Measurements from ENCODE around the gene RASGRF2.
"Not testable (repeated sequence)": the region's sequence is repeated elsewhere in the genome, so short reads cannot be mapped to it uniquely, and the experiment has no call there.

Gene RASGRF2

GRCh38 chr5:80985600-80986228 lies 25.6 kb downstream of the RASGRF2 start:
- DNase-seq = no peak

- no peak for DNase-seq
Measured at GRCh38 chr5:80986382-80986781, 26.2 kb downstream of the RASGRF2 start.

GRCh38 chr5:80987078-80987766 lies 27.1 kb downstream of the RASGRF2 start:
- DNase-seq = no peak

- DNase-seq = no peak
Measured at GRCh38 chr5:80988419-80988935, 28.3 kb downstream of the RASGRF2 start.

GRCh38 chr5:80989883-80990282 lies 29.7 kb downstream of the RASGRF2 start:
- DNase-seq = no peak

- DNase-seq = no peak
Measured at GRCh38 chr5:80990527-80990926, 30.4 kb downstream of the RASGRF2 start.

- no peak for DNase-seq
Measured at GRCh38 chr5:80990971-80991370, 30.8 kb downstream of the RASGRF2 start.

- no peak for DNase-seq
Measured at GRCh38 chr5:80995908-80996307, 35.7 kb downstream of the RASGRF2 start.

- DNase-seq = no peak
Measured at GRCh38 chr5:80998590-80998979, 38.4 kb downstream of the RASGRF2 start.

GRCh38 chr5:81003811-81004386 lies 43.7 kb downstream of the RASGRF2 start:
- DNase-seq = no peak

GRCh38 chr5:81005708-81006107 lies 45.5 kb downstream of the RASGRF2 start:
- no peak for DNase-seq

GRCh38 chr5:81006231-81006630 lies 46.1 kb downstream of the RASGRF2 start:
- DNase-seq = no peak

- DNase-seq = no peak
Measured at GRCh38 chr5:81006947-81007636, 46.9 kb downstream of the RASGRF2 start.

- no peak for DNase-seq
Measured at GRCh38 chr5:81007637-81008027, 47.5 kb downstream of the RASGRF2 start.

GRCh38 chr5:81010336-81011169 lies 50.4 kb downstream of the RASGRF2 start:
- DNase-seq = no peak

- DNase-seq = no peak
Measured at GRCh38 chr5:81014348-81014747, 54.2 kb downstream of the RASGRF2 start.

GRCh38 chr5:81016116-81016515 lies 56.0 kb downstream of the RASGRF2 start:
- no peak for DNase-seq

GRCh38 chr5:81017320-81017719 lies 57.2 kb downstream of the RASGRF2 start:
- no peak for DNase-seq

- DNase-seq = not testable (repeated sequence)
Measured at GRCh38 chr5:81018608-81019007, 58.4 kb downstream of the RASGRF2 start.

- DNase-seq = no peak
Measured at GRCh38 chr5:81019748-81020147, 59.6 kb downstream of the RASGRF2 start.

- no peak for DNase-seq
Measured at GRCh38 chr5:81020478-81021167, 60.5 kb downstream of the RASGRF2 start.

GRCh38 chr5:81021486-81021885 lies 61.3 kb downstream of the RASGRF2 start:
- DNase-seq = no peak

Data from cerebellar nuclear complex (tissue), 1 donor.